GM18870 (cell line): ENCODE measurements around the gene CLASP1.
"Not testable (repeated sequence)": the region's sequence is repeated elsewhere in the genome, so short reads cannot be mapped to it uniquely, and the experiment has no call there.

ENCODE experiments used
- ATAC-seq: cut with Tn5 transposase; IDR thresholded peaks from one replicate; pipeline ENCODE4 v1.9.1; 2021; ENCODE audit warnings: moderate library complexity; ENCODE audit not compliant: unreplicated experiment

The CLASP1 gene

DNA sequence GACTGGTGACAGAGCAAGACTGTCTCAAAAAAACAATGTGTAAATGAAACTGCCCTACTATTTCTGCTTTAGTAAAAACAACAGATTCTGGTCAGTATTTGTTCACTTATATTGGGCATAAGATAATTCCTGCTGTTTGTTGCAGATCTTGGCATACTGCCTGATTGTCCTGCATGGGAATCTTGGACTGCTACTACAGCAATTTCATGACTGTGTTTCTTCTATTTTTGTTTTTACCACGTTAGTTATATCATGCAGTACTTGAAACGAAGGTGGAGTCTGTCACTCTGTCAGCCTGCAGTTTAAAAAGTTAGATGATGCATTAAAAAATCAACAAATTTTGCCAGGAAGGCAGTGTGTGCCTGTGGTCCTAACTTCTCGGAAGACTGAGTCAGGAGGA lies 14.2 kb upstream of the CLASP1 start:
- no peak for ATAC-seq

DNA sequence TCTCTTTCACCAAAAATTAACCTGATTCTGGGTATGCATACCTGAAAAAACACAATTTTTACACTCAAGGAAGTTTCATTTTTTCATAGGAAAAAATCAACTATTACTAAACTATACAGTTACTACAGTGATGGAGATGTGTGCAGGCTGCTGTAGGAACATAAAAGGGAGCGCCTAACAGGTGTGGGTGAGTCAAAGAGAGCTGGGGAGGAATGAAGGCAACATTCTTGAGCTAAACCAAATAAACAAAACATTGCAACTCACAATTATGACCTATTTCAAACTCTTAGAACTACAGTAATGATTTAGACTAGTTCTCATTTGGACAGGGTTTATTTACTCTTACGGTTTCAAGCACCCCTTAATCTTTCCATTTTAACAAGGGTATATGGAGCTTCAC lies 13.4 kb upstream of the CLASP1 start:
- ATAC-seq, result no peak

DNA sequence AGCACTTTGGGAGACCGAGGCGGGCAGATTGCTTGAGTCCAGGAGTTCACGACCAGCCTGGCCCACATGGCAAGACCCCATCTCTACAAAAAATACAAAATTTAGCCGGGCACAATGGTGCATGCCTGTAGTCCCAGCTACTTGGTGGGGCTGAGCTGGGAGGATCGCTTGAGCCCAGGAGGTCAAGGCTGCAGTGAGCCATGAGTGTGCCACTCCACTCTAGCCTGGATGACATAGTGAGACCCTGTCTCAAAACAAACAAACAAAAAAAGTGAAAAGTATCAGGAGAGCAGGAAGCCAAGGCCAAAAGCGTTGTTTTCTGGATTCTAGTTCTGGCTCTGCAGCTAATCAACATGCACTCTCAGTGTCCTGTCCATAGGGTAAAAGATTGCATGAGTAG lies 10.7 kb upstream of the CLASP1 start:
- no peak for ATAC-seq

DNA sequence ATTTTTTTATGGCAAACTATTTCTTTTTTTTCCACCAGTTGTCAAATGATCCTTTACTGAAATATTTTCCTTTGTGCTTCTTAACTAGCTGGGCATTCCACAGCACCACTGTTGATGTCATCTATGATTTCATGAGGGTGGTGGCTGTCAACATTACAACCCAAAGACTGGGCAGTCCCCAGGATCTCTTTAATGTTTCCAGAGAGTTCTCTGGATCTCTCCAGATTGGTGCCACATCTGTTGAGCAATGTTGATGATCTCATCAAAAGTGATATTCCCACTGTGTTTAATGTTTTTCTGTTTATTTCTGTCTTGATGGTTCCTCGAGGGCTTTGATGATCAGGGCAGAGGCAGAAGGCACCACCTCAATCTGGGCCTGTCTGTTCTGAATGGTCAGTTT lies 9.1 kb upstream of the CLASP1 start:
- not testable (repeated sequence) for ATAC-seq

DNA sequence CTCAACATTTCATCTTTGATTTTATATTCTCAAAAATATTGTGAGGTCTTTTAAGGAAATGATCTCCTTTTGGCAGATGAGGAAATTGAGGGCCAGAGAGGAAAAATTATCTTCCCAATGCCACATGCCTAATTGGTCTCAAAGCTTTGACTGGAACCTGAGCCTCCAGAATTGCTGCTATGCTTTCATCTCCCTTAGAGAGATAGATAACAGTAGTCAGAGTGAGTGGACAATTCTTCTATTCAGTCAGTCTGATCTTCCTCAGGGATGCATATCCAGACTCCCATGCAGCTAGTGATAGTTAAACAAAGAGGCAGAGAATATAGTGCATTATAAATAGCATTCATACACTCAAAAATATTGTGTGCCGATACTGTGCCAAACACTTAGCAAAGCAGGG lies 3.8 kb upstream of the CLASP1 start:
- no peak for ATAC-seq

DNA sequence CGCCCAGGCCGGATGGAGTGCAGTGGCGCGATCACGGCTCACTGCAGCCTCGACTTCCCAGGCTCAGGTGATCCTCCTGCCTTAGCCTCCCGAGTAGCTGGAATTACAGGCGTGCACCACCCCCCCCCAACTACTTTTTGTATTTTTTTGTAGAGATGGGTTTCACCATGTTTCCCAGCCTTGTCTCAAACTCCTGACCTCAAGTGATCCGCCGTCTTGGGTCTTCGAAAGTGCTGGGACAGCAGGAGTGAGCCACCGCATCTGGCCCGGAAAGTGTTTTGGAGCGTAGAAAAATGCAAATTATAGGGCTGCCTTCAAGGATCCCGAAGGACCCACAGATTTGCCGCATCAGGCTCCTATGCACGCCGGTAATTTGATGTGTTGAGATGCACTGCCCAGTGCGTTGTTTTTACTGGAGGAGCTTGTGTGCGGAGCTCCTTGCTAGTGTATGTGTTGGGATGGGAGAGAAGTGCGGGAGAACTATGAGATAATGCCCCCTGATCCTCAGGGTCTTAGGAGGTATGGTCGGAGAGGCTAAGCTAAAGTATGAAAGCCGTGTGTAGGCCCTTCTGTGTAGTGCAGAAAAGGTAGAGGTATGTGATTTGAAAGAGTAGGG lies 1.2 kb upstream of the CLASP1 start:
- ATAC-seq, result no peak

DNA sequence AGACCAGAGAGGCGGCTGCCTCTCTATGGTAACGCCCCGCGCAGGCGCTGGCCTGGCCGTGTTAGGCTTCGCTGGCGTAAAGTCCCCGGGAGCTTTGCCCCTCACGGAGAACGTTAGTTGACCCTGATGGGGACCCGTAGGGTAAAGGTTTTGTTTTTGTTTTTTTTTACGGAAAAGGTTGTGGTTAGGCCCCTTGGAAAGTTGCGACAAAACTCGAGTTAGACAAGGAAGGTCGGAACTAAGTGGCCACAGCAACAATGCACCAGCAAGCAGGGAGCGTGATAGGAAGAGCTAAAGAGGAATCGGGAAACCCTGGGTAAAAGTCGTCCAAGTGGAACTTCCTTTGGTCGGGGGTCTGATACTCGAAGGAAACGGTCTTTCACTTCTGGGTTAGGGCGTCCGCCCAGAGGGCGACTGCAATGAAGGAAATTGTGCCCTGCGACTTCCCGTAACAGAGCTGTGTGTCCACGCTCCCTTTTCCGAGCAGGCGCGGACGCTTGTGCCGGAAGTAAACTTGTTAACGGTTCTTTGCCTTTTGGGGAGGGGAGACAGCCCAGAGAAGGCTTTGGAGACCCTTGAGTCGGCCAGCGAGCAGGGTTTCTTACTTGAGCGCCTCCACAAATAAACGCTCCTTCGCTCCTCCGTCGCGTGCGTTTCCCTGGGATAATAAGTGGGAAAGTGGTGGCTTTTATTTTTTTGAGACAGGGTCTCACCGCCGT lies 493 bp upstream of the CLASP1 start:
- peak; percentile 78 for ATAC-seq

DNA sequence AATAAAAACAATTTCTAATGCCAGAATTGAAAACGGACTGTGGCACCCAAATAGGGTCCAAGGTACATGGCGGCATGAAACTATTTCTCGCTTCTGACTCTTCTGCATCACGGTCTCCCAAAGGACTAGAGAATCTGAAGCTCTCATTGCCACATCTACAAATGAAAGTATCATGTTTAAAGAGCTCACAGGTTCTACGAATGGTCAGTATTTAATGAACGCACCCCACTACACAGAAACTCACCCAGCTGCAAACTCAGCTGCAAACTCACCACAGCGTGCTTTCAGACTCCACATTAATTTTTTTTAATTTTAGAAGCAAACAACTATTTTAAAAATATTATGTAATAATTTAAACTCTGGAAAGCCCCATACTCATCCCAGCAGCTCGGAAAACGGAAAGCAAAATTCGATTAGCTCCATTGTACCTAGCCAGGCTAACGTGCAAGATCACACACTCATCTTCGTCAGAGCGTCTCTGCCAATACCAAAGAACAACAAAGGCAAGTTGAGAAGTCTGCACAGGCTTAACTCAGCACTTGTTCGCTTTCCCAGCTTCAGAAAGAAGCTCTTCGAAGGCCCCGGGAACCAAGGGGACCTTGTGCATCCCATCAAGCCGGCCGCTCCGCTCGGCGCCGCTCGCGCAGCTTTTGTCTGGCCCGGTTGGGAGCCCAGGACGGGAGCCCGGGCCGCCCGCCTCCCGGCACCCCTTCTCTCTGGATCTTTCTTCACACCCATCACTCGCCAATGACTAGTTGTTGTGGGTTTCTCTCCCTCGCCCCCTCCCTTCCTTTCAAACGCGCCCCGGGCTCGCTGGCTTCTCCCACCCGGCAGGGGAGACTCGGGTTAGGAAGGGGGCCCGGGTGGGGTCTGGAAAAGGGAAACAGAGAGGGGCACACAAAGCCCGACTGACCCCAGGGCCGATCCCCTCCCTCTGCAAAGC lies 785 bp downstream of the CLASP1 start:
- ATAC-seq, result peak; percentile 30

DNA sequence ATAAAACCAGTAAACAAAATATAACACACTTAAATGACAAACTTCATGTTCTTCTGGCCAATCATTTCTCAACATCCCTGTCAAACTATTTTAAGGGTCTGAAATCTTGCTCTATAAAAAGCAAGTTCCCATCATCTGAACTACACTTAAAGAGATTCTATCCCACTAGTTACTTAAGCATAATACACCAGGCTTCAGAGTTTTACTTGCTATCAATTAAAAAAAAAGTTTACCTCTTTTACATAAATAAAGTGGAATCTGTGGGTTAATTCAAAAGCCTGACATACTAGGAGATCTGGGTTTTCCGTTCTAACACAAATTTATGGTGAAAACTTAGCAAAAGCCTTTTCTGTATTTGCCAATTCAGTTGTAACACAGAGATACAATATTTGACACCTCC lies 1.9 kb downstream of the CLASP1 start:
- ATAC-seq, result no peak

DNA sequence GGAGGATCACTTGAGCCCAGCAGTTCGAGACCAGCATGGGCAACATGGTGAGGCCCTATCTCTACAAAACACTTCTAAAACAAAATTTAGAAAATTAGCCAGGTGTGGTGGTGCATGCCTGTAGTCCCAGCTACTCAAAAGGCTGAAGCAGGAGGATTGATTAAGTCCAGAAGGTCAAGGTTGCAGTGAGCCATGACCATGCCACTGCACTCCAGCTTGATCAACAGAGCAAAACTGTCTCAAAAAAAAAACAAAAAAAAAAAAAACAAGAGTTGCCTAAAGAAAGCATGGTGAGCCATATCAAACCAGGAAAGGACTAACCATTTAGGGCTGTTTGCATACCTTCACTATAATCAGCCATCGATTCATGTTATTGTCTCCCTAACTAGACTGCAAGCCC lies 4.5 kb downstream of the CLASP1 start:
- no peak for ATAC-seq

DNA sequence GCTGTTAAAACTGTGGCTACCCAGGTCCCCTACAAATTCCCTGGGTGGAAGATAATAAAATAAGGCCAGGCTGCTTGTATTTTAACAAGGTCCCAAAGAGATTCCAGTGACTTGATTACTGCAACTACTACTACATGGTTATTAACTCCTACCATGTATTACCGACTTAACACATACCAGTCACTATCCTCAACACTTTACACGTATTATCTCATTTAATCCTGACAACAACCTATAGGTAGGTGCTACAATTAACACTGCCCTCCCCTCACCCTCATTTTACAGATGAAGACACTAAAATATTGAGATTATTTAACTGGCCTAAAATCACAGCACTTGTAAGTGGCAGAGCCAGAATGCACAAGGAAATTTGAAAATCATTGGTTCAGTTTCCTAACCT lies 5.4 kb downstream of the CLASP1 start:
- ATAC-seq, result no peak

DNA sequence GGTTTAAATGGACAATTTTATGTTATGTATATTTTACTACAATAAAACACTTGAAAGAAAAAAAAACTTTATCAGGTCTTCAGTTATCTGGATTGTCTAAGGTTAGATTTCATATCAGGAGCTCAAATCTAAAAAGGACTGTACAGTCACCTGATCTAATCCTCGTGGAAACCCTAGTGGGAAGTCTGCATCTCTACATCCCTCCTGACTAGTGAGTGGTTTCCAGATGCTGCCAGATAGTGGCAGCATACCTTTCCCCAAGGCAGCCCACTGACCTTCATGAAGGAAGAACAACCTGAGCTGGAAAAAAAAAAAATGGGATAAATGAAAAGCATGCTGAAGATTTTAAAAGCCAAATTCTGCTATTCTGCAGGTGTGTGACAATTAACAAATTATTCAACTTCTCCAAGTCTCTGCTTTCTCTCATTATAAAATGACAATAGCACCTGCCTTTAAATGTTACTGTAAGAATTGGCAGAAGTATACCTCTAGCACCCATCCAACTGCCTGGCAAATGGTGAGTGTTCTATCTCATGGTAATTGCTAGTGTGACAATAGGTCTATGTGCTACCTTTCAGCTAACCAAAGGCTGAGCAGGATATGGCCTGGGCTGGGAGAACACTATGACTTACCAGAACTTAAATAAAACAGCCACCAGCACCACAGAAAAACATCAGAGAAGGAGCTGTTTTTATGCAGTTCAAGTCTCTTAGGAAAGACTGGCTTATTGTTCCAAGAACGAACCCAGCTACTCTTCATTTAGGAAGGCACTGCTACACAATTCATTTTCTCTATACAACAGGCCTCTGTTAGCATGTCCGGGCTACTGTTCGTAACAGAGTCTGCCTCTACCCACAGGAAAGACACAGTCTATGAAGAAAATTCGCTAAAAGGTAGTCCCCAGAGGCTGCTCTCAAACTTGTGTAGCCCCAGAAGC lies 8.6 kb downstream of the CLASP1 start:
- ATAC-seq, result no peak

DNA sequence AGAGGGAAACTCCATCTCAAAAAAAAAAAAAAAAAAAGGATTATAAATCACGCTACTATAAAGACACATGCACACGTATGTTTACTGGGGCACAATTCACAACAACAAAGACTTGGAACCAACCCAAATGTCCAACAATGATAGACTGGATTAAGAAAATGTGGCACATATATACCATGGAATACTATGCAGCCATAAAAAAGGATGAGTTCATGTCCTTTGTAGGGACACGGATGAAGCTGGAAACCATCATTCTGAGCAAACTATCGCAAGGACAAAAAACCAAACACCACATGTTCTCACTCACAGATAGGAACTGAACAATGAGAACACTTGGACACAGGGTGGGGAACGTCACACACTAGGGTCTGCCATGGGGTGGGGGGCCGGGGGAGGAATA lies 9.4 kb downstream of the CLASP1 start:
- ATAC-seq, result not testable (repeated sequence)

DNA sequence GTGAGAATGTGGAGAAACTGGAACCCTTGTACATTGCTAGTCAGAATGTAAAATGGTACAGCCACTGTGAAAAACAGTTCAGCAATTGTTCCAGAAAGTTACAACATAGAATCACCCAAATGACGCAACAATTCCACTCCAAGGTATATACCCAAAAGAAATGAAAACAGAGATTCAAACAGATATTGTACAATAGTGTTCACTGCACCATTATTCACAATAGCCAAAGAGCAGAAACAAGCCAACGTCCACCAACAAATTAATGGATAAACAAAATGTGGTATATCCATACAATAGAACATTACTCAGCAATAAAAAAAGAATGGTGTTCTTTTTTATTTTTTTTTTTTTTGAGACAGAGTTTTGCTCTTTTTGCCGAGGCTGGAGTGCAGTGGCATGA lies 10.9 kb downstream of the CLASP1 start:
- no peak for ATAC-seq

DNA sequence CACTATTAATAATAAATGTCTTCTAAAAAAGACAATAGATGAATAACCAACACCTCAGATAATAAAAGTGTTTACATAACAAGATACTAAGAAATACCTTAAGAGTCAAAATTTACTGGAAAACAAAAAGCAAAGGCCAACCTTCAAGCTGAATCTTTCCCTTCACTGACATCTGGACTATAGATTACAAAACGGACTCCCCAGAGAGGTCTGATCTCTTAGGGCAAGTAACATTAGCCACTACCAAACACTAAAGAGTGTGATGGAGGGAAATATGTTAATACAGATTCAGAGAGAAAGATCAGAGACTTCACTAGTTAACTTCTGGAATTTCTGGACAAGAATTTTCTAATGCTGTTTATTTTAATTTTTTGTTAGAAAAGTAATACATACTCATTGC lies 13.9 kb downstream of the CLASP1 start:
- ATAC-seq, result no peak

DNA sequence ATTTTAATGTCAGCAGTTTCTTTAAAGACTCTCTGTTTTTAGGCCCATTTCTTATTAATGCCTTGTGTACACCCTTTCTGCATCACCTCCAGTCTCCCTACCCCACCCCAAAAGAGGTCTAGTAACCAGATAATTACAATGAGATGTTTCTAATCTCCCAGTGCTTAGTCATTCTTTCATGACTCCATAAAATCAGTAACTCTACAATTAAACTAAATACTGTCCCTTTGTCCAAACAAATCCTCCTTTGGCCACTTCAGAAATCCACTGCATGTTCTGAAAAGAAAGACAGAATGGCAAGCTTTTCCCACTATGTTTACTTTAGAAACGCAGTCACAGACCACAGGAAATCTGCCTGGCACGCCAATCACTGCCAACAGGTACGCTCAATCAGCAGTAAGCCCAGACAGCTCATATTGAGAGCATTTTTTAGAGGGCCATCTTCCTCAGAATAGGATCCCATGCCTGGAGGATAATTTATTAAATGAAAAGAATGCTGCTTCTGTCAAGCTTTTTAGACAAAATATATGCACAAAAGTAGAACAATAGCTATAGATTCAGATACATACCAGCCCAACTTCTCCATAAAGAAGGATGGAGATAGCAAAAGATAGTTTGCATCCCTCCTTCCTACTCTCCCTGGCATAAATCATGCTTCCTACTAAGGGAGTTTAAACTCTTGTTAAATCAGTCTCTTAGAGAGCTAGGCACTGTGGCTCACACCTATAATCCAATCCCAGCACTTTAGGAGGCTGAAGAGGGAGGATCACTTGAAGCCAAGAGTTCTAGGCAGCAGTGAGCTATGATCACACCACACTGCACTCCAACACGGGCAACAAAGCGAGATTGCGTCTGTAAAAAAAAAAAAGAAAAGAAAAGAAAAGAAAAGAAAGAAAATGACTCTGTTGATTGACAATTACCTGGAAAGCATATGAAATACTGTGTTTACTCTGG lies 14.6 kb downstream of the CLASP1 start:
- no peak for ATAC-seq

DNA sequence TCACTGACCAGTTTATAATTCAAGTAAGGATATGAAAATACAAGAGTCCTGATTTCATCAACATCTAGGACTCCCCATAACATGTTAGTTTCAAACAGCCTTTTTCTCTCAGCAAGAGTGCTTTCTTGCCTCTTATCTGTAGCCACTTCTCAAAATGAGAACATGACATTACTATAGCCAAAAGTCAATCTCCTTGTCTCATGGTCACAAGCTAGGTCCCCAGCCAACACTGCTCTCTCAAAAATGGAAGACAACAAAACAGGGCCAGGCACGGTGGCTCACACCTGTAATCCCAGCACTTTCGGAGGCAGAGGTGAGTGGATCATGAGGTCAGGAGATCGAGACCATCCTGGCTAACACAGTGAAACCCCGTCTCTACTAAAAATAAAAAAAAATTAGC lies 15.8 kb downstream of the CLASP1 start:
- ATAC-seq, result no peak

DNA sequence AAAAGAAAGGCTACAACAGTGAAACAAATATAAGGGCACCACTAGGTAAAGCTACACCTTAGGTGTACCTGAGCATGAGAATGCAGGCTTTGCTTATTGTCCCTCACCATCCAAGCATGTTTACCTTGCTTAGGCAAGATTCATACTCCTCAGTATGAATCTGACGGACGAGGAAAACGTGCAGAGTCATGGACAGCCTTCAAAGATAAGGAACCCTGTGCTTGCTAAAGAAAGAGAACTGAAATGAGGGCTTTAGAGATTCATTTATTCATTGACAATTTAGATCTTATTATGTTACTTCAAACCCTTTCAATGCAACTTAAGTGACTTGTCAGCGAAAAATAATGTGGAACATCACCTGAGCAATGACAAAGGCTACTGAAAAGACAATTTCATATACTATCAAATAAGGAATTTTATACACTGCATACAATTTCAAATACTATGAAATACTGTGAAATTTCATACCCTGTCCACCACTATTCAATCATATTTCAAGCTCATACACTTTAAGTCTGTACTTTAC lies 21.7 kb downstream of the CLASP1 start:
- no peak for ATAC-seq

DNA sequence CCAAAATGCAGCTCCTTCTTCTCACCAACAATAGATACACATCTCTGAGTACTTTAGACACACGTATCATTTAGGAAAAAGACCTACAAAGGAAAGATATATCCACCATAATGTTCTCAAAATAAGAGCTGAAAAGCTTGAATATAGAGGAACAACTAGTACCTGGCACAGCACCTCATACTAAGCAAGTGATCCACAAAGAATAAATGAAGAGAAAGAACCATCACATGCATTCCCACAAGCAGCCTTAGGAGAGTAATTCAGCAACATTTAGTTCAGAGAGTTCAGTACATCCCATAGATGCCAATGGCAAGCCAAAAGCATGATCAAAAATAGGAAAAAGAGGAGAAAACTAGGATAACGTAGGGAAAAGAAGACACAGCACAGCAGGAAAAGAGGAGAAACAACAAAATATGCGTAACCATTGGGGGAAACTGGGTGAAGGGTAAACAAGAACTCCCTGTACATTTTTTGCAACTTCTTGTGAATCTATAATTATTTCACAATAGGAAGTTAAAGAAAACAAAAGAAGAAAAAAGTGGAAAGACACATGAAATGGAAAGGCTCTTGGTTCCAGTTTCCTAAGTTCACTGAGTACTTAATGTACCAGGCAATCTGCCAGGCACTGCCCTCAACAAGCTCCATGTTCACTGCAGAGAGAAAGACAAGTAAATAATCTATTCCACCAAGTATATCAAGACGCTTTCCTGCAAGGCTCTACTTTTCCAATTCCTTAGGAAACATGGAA lies 22.3 kb downstream of the CLASP1 start:
- ATAC-seq, result no peak
